HEK293T (cell line): ENCODE measurements around the gene ARMH3.

Experiments used
- CTCF ChIA-PET: fragments of 350-600 bp; formaldehyde crosslinking; extraction: SDS; loops from one replicate; lab custom pipeline; 2021; ENCODE audit warnings: antibody characterized with exemption, inconsistent platforms; lab: Yijun Ruan, JAX
- POLR2A ChIA-PET: fragments of 350-600 bp; formaldehyde crosslinking; extraction: SDS; loops from one replicate; lab custom pipeline; 2020; ENCODE audit warnings: antibody characterized with exemption, inconsistent platforms; lab: Yijun Ruan, JAX
- DNase-seq: peaks from one replicate; pipeline ENCODE4 v3.0.0; 2012; ENCODE audit warnings: mixed read lengths; ENCODE audit errors: extremely low spot score
- ARNT ChIP-seq: fragments of 450-650 bp; IDR thresholded peaks from 2 replicates; pipeline ENCODE4 v1.6.1; 2017; ENCODE audit warnings: mild to moderate bottlenecking
- BHLHE40 ChIP-seq: fragments of 450-650 bp; IDR thresholded peaks from 2 replicates; pipeline ENCODE4 v1.6.1; 2016; ENCODE audit warnings: mild to moderate bottlenecking, moderate library complexity, borderline replicate concordance
- CTBP1 ChIP-seq: fragments of 450-650 bp; IDR thresholded peaks from 2 replicates; pipeline ENCODE4 v1.6.1; 2016; ENCODE audit warnings: borderline replicate concordance
- ELF4 ChIP-seq: fragments of 450-650 bp; IDR thresholded peaks from 2 replicates; pipeline ENCODE4 v1.6.1; 2017; ENCODE audit warnings: antibody characterized with exemption
- FOXA1 ChIP-seq: fragments of 450-650 bp; IDR thresholded peaks from 2 replicates; pipeline ENCODE4 v1.6.1; 2016; ENCODE audit warnings: mild to moderate bottlenecking
- FOXK2 ChIP-seq: fragments of 450-650 bp; IDR thresholded peaks from 2 replicates; pipeline ENCODE4 v1.6.1; 2016; ENCODE audit warnings: mild to moderate bottlenecking
- FOXM1 ChIP-seq: fragments of 450-650 bp; IDR thresholded peaks from 2 replicates; pipeline ENCODE4 v1.6.1; 2017; ENCODE audit warnings: mild to moderate bottlenecking, borderline replicate concordance
- HDGF ChIP-seq: fragments of 450-650 bp; IDR thresholded peaks from 2 replicates; pipeline ENCODE4 v1.6.1; 2017; ENCODE audit warnings: antibody characterized with exemption, borderline replicate concordance
- L3MBTL2 ChIP-seq: fragments of 450-650 bp; conservative IDR thresholded peaks from 2 replicates; pipeline ENCODE4 v1.6.1; 2016; ENCODE audit warnings: mild to moderate bottlenecking
- LEF1 ChIP-seq: fragments of 450-650 bp; IDR thresholded peaks from 2 replicates; pipeline ENCODE4 v1.6.1; 2017; ENCODE audit warnings: mild to moderate bottlenecking, borderline replicate concordance
- NFRKB ChIP-seq: fragments of 450-650 bp; IDR thresholded peaks from 2 replicates; pipeline ENCODE4 v1.6.1; 2016; ENCODE audit warnings: mild to moderate bottlenecking, moderate library complexity
- PKNOX1 ChIP-seq: fragments of 450-650 bp; IDR thresholded peaks from 2 replicates; pipeline ENCODE4 v1.6.1; 2016
- SP1 ChIP-seq: fragments of 450-650 bp; IDR thresholded peaks from 2 replicates; pipeline ENCODE4 v1.6.1; 2017
- SUZ12 ChIP-seq: fragments of 450-650 bp; IDR thresholded peaks from 2 replicates; pipeline ENCODE4 v1.6.1; 2016; ENCODE audit warnings: mild to moderate bottlenecking
- TARDBP ChIP-seq: fragments of 450-650 bp; IDR thresholded peaks from 2 replicates; pipeline ENCODE4 v1.6.1; 2016
- ZNF384 ChIP-seq: fragments of 450-650 bp; IDR thresholded peaks from 2 replicates; pipeline ENCODE4 v1.6.1; 2016

Gene ARMH3

DNA sequence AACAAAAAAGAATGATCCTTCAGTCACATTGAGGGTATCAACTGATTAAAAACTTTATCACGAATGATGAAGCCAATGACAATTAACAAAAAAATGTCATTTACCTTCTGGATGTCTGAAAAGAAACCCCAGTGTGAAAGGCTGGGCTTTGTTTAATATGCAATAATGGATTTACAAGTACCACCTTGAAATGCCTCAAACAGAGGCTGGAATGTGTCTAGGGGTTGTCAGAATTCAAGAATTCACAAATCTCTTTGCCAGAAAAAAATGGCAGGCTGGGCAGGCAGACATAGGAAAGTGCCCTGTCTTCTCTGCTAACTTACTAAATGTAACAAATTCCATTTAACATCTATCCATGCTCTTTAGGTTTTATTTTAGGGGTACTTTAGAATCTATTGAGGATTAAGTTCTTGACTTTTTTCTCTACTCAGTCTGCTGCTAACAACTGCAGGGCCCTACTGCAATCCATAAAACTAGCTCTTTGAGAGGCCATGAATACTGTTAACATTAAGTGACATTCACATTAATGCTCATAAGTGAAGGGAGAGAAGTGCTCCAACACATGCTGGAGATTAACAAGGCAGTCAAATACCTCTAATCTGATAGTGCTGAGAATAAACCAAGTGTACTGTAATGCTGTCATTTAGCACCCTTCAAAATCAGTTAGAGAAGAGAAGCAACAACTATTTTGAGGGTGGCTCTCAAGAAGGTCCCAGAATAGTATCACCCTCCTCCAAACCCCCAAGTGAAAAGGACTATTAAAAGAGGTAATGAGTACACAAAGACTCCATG is 169.3 kb downstream of the ARMH3 start:
- TF ChIP-seq ELF4 (no peak), LEF1 (no peak), FOXK2 (no peak), NFRKB (no peak), FOXM1 (no peak), SUZ12 (no peak), TARDBP (no peak), L3MBTL2 (no peak), HDGF (no peak), ZNF384 (no peak)
- CTCF ChIA-PET = interaction anchor here (0.6 to 5.5 kb wide), 2 partner anchors 30 to 123 kb away, joined by 5 to 42 read pairs; no protein-coding TSS in a partner anchor
- POLR2A ChIA-PET = no interaction called here

DNA sequence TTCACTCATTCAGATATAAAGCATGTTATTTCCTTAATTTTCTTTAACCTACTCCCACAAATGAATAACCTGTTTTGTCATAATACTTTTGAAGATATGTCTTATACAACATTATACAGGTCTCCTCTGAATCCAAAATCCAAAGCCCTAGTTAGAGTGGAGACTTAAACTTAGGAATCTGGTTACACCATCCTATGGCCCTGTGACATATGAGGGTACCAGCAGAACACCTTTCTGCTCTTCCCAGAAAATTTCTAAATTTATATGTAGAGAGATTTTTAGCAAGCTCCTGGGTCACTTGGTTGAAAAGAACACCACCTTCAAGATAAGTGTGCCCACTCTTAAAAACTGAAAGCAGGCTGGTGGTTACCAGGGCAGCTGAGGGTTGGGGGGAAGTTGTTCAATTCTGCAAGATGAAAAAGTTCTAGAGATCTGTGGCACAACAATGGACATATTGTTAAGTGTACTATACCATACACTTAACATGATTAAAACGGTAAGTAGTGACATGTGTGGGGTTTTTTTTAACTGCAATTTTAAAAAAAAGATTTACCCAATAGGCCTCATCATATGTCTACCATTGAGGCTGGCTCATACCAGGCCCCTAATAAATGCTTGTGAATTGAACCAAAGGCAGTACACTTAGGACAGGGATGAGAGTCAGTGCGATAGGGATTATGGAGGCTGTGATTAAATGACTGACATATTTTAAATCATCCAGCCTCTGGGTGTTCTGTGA is 174.8 kb downstream of the ARMH3 start:
- POLR2A ChIA-PET = interaction anchor here (0.6 kb wide), 1 partner anchor 198 kb away, joined by 3 read pairs; no protein-coding TSS in a partner anchor
- TF ChIP-seq TARDBP (no peak), CTBP1 (no peak), L3MBTL2 (no peak), FOXA1 (no peak), FOXK2 (no peak), ZNF384 (no peak), PKNOX1 (no peak), BHLHE40 (no peak), HDGF (no peak), ARNT (no peak), SP1 (no peak), FOXM1 (no peak), NFRKB (no peak), LEF1 (no peak), ELF4 (no peak)
- CTCF ChIA-PET = interaction anchor here (1.6 to 3.4 kb wide), 2 partner anchors 8 to 41 kb away, joined by 6 to 34 read pairs; no protein-coding TSS in a partner anchor
- DNase-seq = no peak

More for the DNA sequence above, 169.3 kb downstream of the ARMH3 start:
- no peak for DNase-seq

DNA sequence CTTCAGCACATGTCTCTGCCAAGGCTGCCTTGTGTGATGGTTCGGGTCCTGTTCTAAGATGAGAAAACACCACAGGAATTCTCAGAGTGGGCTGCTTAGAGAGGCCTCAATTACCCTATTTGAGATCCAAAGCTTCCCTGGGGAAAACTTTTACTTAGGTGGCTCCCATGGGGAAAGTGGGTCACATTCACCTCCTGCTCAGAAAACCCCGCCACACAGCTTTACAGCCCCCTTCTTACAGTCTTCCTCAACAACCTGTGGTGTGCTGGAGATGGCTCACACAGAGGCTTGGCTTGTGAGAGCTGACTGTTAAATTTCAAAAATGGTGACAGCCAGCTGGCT is 175.8 kb downstream of the ARMH3 start:
- TF ChIP-seq FOXK2 = no peak
- no peak for TF ChIP-seq ELF4
- no peak for TF ChIP-seq CTBP1
- TF ChIP-seq TARDBP = no peak
- no peak for TF ChIP-seq FOXA1
- no peak for TF ChIP-seq HDGF
- no peak for TF ChIP-seq FOXM1
- TF ChIP-seq SUZ12 = no peak
- TF ChIP-seq ZNF384 = no peak
- TF ChIP-seq PKNOX1 = no peak
- TF ChIP-seq LEF1 = no peak
- ChIA-PET CTCF (interaction anchor here (0.6 to 3.4 kb wide), 3 partner anchors 9 to 129 kb away, joined by 4 to 34 read pairs (median 6); no protein-coding TSS in a partner anchor), POLR2A (no interaction called here)
- DNase-seq = no peak

DNA sequence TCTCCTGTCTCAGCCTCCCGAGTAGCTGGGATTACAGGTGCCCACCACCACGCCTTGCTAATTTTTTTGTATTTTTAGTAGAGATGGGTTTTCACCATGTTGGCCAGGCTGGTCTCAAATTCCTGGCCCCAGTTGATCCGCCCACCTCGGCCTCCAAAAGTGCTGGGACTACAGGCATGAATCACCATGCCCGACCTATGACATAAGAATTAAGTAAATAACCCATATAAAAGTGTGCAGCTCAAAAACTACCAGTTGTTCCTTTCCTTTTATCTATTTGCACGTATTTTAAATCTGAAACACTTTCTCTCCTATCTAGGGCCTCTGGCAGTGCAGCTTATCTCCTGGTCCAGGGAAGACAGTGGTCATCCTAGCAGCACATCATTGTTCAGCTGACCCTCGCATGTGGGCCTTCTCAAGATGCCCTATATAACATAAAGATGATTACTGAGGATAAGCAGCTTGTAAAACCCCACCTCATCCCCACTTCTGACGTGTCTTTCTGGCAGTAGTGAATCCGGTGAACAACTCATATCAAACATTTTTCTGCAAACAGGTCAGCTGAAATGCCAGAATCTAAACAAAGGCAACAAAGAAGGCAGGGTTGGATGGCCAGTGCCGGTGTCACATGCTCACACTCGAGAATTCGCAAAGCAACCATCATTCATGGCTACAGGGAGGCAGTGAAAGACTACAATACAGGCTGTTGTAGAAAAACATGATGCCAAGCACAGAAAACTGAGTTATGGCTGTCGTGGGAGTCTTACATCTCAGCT is 176.3 kb downstream of the ARMH3 start:
- no peak for DNase-seq
- POLR2A ChIA-PET = no interaction called here
- CTCF ChIA-PET = interaction anchor here (0.6 to 3.4 kb wide), 3 partner anchors 10 to 128 kb away, joined by 4 to 34 read pairs (median 6); no protein-coding TSS in a partner anchor
- TF ChIP-seq PKNOX1 (no peak), FOXK2 (no peak), SP1 (no peak), ELF4 (no peak), CTBP1 (no peak), FOXM1 (no peak), FOXA1 (no peak), HDGF (no peak), SUZ12 (no peak), ZNF384 (no peak), L3MBTL2 (no peak), TARDBP (no peak), BHLHE40 (no peak), LEF1 (no peak), ARNT (no peak), NFRKB (no peak)

DNA sequence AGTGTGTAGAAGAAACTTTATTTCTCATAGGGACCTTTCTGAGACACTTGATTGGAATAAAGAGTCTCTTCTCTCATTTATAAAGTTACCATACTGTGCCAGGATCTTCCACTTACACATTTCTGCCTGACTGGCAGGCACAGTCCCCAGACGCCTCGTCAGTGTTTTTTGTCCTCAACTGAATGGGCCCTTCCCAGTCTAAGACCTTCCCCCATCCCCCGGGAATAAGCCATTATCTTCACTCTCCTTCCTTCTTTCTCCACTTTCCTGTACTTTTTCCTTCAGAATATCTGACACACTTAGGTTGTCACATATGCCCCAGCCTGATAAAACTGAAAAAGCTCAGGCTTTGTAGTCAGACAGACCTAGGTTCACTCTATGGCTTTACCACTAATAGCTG is 177.1 kb downstream of the ARMH3 start:
- TF ChIP-seq FOXM1 (no peak), FOXA1 (no peak), CTBP1 (no peak), NFRKB (no peak), TARDBP (no peak)
- POLR2A ChIA-PET = no interaction called here
- DNase-seq = no peak
- CTCF ChIA-PET = interaction anchor here (3.4 kb wide), 1 partner anchor 11 kb away, joined by 34 read pairs; no protein-coding TSS in a partner anchor
